Astrocyte of the hippocampus (primary cell): Measurements from ENCODE around the gene TP53TG5.

Experiments used
- DNase-seq: peaks from one replicate; pipeline ENCODE4 v3.0.0; 2011; ENCODE audit warnings: low read depth, low spot score

The TP53TG5 gene

DNA sequence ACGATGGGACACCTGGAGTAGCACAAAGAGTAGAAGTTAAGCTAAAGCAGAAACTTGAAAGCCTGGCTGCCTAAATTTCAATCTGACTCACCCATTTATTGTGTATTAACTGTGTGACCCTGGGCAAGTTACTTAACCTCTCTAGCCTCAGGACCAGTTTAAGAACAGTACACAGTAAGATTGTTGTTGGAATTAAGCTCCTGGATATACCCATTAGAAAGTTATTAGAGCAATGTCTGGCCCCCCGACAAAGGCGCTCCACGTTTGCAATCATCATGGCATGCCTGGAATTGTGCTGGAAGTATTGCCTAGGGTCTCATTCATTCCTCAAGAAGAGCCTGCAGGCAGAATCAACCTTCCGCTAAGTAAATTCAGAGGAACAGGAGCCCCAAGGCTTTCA is 31.3 kb downstream of the TP53TG5 start:
- no peak for DNase-seq

GRCh38 chr20:45346291-45346718 is 31.8 kb downstream of the TP53TG5 start:
- no peak for DNase-seq

DNA sequence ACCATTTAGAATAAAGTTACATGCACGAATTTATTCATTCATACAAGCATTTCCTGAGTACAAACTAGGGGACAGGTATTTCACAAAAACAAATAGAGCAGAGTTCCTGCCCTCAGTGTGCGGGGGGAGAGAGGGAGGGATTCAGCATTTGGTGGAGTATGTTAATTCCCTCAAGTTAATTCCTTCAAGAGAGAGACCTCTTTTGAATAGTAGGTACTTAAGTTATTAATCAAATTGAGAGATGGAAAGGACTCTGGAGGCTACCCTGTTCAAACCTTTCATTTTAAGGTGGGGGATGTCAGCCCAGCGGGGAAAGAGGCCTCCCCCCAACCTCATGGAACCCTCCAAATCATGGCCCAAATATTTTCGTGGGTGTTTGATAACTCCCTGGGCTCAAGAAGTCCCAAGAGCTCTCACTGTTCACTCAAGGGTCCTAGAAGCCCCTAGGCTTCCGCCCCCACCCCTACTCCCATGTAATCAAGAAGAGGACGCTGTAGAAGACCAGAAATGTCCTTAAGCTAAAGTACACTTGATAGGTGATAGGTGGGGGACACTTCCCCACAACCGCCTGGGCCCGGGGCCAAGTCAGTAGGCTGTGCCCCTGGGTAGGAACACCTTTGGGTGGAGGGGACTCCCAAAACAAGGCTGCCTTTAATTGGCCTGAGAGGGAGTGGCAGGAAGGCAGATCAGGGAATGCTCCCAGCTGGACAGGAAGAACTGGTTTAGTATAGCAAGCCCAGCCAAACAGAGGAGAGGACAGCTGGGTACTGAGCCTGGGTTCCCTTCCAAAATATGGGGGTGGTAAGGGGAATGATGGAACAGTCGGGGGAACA is 32.8 kb downstream of the TP53TG5 start:
- no peak for DNase-seq

DNA sequence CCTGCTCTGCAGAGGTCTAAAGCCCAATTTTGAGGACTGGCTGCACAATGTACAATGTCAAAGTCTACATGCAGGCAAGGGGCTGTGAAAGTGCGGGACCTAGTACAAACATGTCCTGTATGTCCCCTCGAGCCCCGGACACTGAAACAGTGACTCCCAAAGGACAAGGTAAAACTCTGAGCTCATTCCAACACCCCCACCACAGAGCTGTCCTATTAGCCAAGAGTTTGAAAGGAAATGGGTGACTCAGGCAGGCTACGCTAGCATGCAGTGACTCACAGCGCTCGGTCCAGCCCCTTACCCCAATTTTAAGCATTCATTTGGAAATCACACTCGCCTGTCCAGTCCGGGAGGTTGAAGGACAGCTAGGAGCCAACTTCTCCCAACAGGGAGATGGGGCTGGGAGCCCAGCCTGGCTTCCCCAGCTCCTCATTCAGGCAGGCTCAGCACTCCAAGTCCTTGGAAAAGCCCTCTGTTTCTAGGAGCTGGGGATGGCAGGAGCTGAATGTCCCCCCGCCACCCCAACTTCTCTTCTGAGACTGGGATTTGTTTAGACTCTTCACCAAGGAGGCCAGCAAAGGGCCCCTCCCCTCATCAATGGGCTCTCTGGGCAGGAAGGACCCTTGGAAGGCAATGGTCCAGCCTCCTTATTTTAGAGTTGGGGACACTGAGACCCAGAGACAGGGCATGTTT is 33.8 kb downstream of the TP53TG5 start:
- peak; percentile 92 for DNase-seq

DNA sequence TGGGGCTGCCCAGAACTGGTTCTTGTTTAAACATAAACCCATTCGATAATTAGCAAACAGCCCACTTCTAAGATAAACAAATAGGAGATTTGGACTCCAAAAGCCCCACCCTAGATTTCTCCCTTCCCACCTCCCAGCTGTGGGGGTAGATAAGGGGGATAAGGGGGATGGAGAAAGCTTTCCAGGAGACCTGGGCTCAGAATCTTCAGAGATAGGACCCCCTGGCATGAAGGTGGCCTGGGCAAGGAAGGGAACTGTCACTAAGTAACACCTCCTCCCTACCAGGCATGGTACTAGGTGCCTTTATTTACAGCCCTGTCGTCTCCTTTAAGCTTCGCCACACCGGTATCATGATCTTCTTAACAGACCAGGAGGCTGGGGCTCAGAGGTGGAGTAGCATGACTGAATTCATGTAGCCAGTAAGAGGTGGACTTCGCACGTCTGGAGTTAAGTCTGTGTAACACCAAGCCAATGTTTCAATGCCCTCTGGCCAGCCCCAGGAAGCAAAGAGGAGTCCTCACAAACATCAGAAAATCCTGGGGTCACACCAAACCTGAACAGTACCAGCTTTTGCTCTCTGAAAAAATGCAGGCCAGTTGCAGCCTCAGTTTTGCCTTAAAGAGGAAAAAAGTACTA is 34.5 kb downstream of the TP53TG5 start:
- no peak for DNase-seq

DNA sequence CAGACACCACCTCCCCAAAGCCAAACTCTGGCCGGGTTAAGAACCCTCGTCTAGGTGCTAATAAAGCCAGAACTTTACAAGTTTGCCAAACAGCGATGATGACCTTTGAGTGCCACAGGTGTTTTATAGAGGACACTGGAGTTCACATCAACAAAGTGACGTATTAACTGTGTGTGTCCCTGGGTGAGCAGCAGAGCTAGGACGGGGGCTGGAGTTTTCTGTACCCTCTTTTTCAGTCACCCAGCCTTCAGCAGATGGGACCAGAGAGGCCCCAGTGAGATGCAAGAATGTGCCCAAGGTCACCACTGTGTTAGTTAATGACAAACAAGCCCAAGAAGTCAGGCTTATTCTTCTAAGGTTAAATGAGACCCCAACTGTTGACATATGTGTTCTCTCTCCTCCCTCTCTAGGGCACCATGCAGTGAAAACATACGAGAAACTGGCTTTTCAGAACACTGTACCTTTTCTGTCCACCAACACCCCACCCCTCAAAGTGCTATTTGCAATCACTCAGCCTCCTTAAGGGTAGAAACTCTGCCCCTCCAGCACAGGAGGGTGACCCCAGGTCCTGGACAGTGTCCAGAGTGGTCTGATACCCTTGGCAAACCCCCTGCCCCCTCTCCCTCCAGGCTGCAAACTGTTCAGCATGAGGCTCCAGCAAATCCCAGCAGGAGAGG is 35.1 kb downstream of the TP53TG5 start:
- DNase-seq: no peak

DNA sequence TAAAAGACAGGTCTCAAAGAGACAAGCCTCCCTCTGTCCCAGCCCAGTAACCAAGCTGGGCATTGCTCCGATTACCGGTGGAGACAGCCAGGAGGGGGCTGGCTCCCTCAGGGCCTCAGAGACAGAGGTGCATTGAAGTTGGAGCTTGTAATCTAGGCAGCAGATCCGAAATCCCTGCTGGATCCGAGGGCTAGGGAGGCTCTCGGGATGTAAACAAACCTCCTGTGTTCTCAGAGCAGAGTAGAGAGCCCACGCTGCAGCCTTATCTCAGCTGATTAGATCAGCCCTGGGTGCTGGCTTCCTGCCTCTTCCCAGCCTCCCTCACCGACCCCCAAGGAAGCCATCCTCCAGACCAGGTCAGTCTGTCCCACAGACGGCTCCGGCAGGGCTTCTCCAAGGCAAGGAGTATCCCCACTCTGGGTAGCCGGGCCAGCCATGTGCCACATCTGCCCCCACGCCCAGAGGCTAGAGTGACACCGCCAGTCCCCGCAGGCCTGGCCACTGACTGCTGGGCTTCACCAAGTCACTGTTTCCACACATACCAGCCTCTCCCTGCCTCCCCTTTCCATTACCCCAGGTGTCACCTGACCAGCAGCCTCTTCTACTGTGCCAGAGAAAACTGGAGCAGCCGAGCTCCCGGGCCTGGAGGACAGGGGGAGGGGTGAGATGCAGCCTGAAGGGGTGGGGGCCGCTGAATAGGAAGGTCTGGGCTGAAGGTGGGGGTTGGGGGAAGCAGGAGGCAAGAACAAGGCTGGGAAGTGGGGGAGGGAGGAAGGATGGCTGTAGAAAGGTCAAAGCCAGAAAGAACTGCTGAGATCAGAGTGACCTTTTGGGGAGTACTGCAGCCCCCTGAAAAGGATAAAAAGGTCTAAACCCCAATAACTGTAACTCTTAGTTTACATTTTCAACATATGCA is 35.9 kb downstream of the TP53TG5 start:
- DNase-seq: peak; percentile 87

GRCh38 chr20:45341579-45341938 is 36.6 kb downstream of the TP53TG5 start:
- DNase-seq: no peak

GRCh38 chr20:45340951-45341350 is 37.2 kb downstream of the TP53TG5 start:
- no peak for DNase-seq

DNA sequence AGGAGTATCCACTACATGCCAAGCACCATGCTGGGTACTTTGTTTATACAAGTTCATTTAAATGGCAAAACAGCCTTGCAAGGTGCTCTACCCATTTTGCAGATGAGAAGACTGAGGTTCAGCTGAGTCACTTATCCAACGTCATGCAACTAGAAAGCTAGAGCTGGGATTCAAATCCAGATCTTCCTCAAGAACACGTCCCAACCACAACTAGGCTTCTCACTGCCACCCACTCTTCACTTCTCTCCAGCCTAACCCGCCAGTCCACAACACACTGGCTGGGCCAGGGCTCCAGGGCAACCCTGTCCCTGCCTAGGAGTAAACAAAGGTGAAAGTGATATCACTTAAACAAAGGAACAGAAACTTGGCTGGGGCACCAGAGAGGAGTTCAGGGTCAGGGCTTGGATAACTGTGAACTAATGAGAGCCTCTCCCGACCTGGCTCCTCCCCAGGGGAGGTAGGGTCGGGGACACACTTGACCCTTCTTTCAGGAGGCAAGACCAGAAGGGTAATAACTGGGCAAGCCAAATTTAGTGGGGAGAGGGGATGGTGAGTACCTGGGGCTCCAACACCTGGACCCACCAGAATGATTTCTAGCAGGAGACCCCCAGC is 37.8 kb downstream of the TP53TG5 start:
- DNase-seq: no peak

- no peak for DNase-seq
Observed at GRCh38 chr20:45339799-45340198, 38.3 kb downstream of the TP53TG5 start.

GRCh38 chr20:45339084-45339483 is 39.0 kb downstream of the TP53TG5 start:
- DNase-seq: no peak

GRCh38 chr20:45338121-45339030 is 39.7 kb downstream of the TP53TG5 start:
- no peak for DNase-seq

DNA sequence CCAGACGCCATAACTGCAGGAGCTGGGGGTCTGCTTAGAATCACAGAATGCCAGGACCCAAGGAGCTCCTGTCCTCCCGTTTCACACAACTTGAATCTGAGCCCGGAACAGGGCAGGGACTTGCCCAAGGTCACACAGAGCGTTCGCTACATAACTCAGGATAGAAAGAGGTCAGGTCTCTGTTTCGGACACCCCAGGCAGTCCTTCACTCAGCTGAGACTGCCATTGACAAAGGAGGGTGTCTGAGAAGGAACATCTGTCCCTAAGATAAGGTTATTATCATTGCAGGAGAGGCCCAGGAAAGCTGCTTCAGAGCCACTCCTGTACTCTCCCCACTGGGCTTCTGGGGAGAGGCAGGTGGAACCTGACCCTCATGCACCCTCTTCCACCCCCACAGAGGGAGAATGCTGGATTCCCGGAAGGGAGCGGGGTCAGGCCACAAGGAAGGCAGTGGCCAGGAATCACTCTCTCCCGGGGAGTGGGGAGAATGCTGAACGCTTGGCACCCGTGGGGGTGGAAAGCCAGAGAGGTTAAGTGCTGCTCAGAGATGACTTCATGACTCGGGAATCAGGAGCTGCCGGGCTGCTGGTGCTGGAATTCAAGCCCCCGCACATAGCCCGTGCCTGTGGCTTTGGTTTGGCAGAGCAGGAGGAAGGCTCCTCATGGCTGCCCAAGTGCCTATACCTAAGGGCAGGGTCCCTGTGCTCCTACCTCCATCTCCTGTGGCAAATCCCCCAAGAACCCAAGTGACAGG is 40.6 kb downstream of the TP53TG5 start:
- peak; percentile 97 for DNase-seq

- DNase-seq: peak; percentile 88
Observed at GRCh38 chr20:45336530-45337366, 41.4 kb downstream of the TP53TG5 start.

GRCh38 chr20:45330476-45330875 is 47.6 kb downstream of the TP53TG5 start:
- no peak for DNase-seq

DNA sequence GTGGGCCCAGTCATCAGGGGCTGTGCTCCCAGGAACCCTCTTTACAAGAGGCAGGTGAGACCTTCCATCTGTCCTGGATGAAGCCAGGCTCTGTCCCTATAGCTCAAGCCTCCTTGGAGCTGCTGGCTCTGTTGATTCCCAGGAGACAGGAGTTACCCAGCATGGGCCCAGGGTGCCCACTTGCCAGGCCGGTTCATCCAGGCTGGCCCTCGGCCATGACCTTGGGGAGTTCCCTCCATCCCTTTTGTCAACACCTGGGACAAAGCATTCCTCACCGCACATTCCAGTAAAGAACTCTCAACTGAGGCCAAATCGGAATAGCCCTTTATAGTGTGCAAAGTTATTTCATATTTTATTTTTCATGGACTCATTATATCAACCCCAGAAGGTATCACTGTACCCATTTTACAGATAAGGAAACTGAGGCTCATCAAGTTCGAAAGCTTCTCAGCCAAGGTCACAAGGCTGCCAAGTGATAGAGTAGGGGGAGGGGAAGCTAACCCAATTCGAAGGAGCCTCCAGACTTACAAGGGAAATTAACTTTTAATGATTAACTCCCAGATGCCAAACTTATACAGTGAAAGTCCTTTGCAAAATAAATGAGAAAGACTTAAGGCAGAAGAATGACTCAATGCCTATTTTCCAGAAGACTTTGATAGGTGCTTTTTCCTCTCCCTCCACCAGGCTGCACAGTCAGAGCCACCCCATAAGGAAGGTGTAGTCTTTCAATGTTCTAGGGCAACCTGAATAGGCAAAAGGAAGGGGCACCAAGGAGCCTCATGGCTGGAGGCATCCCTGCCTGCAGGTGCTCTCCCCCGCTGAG is 48.4 kb downstream of the TP53TG5 start:
- no peak for DNase-seq
